ENCODE results near the gene FAM241B. TPM values are rescaled to one million over a fixed set of nuclear protein-coding genes. Genes with fewer than 3 reads are reported as not detected.

Gene FAM241B
- total RNA-seq, 1 experiment from 2014 or later, result 13.7 TPM

- Histone ChIP-seq H2BK120ac (ENCODE audit: low read depth, low read length, poor library complexity, severe bottlenecking) (no peak overlapping the region), H3K18ac (ENCODE audit: insufficient read length, low read depth, low read length) (no peak overlapping the region), H4K5ac (ENCODE audit: insufficient read length, low read depth, low read length) (no peak overlapping the region), H3K4me2 (ENCODE audit: insufficient read depth, insufficient read length, low read length) (no peak overlapping the region), H3K23ac (ENCODE audit: insufficient read length, low read depth, low read length) (no peak overlapping the region), H4K91ac (ENCODE audit: insufficient read length, low read depth, low read length) (no peak overlapping the region), H3K27me3 (ENCODE audit: insufficient read depth, low read length) (no peaks in the 10 kb centered on the region), H2AK5ac (ENCODE audit: insufficient read length, low read length) (no peak overlapping the region), H2BK20ac (ENCODE audit: low read depth, low read length, poor library complexity, severe bottlenecking) (no peak overlapping the region), H3K4ac (ENCODE audit: low read depth, low read length) (no peak overlapping the region), H3K9me3 (ENCODE audit: control insufficient read depth, low read depth, low read length) (no peaks in the 10 kb centered on the region), H4K8ac (replicated peaks; ENCODE audit: insufficient read length, low read depth, low read length) (no peak overlapping the region), H2BK12ac (ENCODE audit: insufficient read length, low read depth, low read length) (no peak overlapping the region), H3K4me1 (ENCODE audit: insufficient read depth, low read length) (peaks cover 3% of the 10 kb centered on the region; the same call in 1 of the 2 replicates), H3K9ac (ENCODE audit: extremely low read depth, insufficient read length, low read length) (no peak overlapping the region), H3K23me2 (ENCODE audit: insufficient read length, low read depth, low read length, poor library complexity, severe bottlenecking) (no peaks in the 10 kb centered on the region), H3K79me2 (ENCODE audit: insufficient read depth, low read length) (no peaks in the 10 kb centered on the region), H3K14ac (ENCODE audit: insufficient read depth, low read length) (no peak overlapping the region), H2BK15ac (ENCODE audit: low read depth, low read length) (no peak overlapping the region), H3K27ac (ENCODE audit: insufficient read length, low read depth, low read length) (no peak overlapping the region), H3K56ac (ENCODE audit: insufficient read length, low read depth, low read length) (no peak overlapping the region), H3K79me1 (ENCODE audit: insufficient read depth, low read depth, low read length, poor library complexity, severe bottlenecking) (no peaks in the 10 kb centered on the region), H2BK5ac (ENCODE audit: insufficient read length, low read length) (no peak overlapping the region), H2AFZ (ENCODE audit: low read length) (no peak overlapping the region), H4K20me1 (ENCODE audit: control insufficient read depth, insufficient read depth, insufficient read length) (peaks cover 2% of the 10 kb centered on the region), H3T11ph (ENCODE audit: low read length) (no peak overlapping the region)
- H3K27me3 Mint-ChIP-seq (ENCODE audit: low read depth), result peaks cover 25% of the 10 kb centered on the region
- peaks cover 53 to 57% of the 10 kb centered on the region in 2 experiments for H3K4me1 Mint-ChIP-seq
- no peak for DNase-seq
- no peak overlapping the region for H3K4me3 Mint-ChIP-seq
- H3K9me3 Mint-ChIP-seq, result no peaks in the 10 kb centered on the region
- TF ChIP-seq CTCF (conservative IDR thresholded peaks at IDR 0.05), result no peak
- no peaks in the 10 kb centered on the region for H3K36me3 Mint-ChIP-seq (ENCODE audit: insufficient read depth in 1 of 3, low read depth in 3 of 3)
- WGBS (ENCODE audit: extremely low coverage, insufficient read length, low lambda C conversion rate), result no CpG with 5 or more reads among the region's 10 CpGs
- H3K27ac Mint-ChIP-seq, result no peak overlapping the region
These were observed 27.8 kb downstream of the FAM241B start for GRCh38 chr10:69657866-69658265.

Data from H9 (cell line).